MG63 (cell line): ENCODE data around the gene GPR161. TPM values are rescaled to one million over a fixed set of nuclear protein-coding genes. Genes with fewer than 3 reads are reported as not detected.

ENCODE experiments used
- DNase-seq: peaks from one replicate; pipeline ENCODE4 v3.0.0-alpha.2; 2020
- H3K27me3 ChIP-seq: fragments of 250-450 bp; sonication (Bioruptor Pico); 2 replicates; pipeline ENCODE4 v1.5.1; 2020; ENCODE audit warnings: mild to moderate bottlenecking, moderate library complexity
- H3K36me3 ChIP-seq: fragments of 250-450 bp; sonication (Bioruptor Pico); 2 replicates; pipeline ENCODE4 v1.5.1; 2020; ENCODE audit warnings: mild to moderate bottlenecking, moderate library complexity
- H3K4me3 ChIP-seq: fragments of 250-450 bp; sonication (Bioruptor Pico); 2 replicates; pipeline ENCODE4 v1.5.1; 2020; ENCODE audit warnings: mild to moderate bottlenecking, moderate library complexity
- H3K9me3 ChIP-seq: fragments of 250-450 bp; sonication (Bioruptor Pico); 2 replicates; pipeline ENCODE4 v1.5.1; 2020; ENCODE audit warnings: mild to moderate bottlenecking, moderate library complexity
- total RNA-seq: library from RNA; depleted of rRNA; stranded (reverse); fragments of >200 nt; shearing (Covaris generic); gene quantifications from 2 replicates; pipeline ENCODE4 v1.2.3, GENCODE V29; 2014; ENCODE audit warnings: low replicate concordance

The GPR161 gene
- total RNA-seq, 1 experiment from 2014 or later: 5.2 TPM

DNA sequence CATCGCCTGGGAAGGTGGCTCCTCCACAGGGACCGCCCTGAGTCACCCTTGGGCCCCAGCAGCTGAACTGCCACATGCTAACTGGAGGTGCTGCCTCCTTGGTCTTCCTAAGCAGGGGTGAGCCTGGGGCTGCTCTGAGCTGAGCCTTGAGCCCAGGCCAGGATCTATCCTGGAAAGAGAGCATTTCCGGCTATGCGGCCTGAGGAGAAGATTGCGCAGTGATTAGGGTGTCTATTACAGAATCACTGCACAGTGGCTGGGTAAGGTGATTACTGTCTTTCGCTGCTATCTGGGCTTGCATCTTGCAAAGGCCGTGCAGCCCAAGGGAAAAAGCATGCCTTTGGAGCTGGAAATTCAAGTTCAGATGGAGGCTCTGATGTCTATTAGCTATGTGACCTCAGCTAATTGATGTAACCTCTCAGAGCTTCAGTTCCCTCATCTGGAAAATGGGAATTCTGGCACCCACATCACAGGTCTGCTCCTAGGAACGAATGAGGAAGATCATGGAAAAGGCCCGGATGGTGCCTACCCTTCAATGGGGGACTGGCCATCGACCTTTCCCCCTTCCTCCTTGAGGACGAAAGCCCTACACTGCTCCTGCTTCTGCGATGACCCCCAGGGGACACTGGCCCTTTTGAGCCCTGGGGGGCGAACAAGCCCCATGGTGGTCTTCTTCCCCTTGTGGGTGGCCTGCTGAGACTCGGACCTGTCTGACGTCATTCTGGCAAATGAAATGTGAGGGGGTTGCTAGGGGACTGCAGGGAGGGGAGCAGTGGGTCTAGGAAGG, 38.0 kb downstream of the GPR161 start:
- Histone ChIP-seq H3K9me3 (no peaks in the 10 kb centered on the region), H3K36me3 (no peaks in the 10 kb centered on the region; the same call in 1 of the 2 replicates), H3K4me3 (no peak overlapping the region), H3K27me3 (no peaks in the 10 kb centered on the region)
- no peak for DNase-seq

DNA sequence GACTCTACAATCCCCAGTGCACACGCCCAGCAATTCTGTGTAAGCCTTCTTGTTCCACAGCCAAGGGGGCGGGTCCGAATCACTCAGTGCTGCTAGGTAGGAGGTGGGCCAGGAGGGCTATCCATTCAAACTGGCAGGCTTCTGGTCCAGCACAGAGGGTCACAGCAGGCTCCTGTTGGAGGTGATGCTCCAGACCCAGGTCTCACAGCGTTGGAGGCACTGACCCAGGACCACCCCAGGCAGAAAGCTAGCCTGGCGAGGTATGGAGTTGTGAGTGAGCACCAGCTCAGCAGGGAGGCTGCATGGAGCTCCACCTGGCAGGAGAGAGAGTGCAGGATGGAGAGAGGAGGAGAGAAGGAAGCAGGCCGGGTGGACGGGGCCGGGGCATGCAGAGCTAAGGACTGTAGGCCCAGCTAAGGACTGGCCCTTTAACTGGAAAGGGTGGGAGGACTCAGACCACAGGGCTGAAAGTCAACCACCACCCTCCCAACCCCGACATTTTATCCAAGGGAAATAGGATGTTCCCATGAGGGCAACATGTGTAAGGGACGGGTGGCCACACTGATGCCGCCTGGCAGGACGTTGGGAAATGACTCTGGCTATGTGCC, 38.7 kb downstream of the GPR161 start:
- Histone ChIP-seq H3K9me3 (no peaks in the 10 kb centered on the region), H3K4me3 (no peak overlapping the region), H3K36me3 (no peaks in the 10 kb centered on the region; the same call in 1 of the 2 replicates), H3K27me3 (no peaks in the 10 kb centered on the region)
- no peak for DNase-seq

DNA sequence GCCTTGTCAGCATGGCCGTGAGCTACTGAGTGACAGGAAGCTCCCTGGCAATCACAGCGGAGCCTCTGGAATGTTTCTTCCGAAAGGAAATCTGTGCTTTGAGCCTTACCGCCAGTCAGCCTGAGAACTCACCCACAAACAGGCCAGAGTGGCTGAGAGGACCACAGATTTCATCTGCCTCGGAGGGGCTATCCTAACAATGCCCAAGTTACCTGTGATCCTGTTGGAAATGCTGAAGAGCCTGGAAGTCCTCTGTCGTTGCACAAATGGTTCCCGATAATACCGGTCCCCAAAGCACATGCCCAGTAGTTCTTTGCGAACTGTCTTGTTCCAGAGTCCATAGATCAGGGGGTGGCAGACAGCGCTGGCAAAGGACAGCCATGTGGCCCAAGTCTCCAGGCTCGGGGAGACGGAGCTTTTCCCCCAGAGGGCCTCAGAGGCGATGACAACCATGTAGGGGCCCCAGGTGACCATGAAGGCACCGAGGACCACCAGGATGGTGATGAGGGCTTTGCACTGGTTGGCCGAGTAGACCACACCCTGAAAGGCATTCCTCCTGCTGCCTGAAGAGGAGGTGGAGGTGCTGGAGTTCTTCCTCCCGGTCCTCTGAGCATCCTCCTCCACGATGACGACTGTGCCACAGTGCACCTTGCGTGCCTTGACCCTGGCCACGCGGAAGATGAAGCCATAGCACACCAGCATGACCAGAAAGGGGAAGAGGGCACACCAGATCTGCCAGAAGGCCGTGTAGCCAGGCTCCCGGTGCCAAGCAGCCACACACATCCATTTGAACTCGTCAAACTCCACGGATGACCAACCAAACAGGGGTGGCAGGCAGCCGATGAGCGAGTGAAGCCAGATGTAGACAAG, 40.2 kb downstream of the GPR161 start:
- Histone ChIP-seq H3K36me3 (no peaks in the 10 kb centered on the region; the same call in 1 of the 2 replicates), H3K27me3 (no peaks in the 10 kb centered on the region), H3K9me3 (no peaks in the 10 kb centered on the region), H3K4me3 (no peak overlapping the region)
- no peak for DNase-seq

DNA sequence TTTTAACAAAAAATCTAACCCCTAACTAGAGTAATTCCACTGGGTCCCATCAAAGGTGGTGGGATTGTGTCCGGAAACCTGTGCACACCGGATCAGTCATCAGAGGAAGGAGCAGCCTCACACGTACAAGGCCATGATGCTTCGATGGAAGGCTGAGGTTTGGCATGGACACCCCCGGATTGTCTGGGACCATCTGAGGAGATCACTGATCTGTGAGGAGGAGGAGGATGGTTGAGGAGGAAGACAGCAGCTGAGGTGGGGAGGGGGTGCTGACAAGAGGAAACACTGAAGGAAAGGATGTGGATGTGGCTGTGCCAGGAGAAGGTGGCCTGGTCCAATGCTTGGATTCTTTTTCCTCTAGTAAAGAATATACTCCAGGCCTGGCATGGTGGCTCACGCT, 41.3 kb downstream of the GPR161 start:
- no peak for DNase-seq
- H3K36me3 ChIP-seq: no peaks in the 10 kb centered on the region; the same call in 1 of the 2 replicates

DNA sequence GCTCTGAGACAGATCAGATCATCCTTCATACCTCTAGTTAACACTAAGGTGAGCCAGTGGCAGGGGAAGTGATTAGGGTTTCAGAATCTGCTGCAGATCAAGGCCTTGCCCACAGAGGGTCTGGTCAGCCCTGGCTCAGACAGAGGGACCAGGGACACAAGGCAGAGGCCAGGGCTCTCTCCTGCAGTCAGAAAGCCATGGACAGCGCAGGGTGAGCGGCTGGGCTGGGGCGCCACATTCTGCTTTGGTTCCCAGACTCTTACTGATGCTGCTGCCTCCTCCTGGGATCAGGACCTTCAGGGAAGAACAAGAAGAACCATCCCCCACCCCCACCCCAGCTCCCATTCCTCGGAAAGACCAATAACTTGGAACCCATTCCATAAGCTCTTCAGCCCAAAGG, 43.1 kb downstream of the GPR161 start:
- no peaks in the 10 kb centered on the region; the same call in 1 of the 2 replicates for H3K36me3 ChIP-seq
- H3K9me3 ChIP-seq: no peaks in the 10 kb centered on the region
- DNase-seq: no peak
- no peak overlapping the region for H3K4me3 ChIP-seq
- no peaks in the 10 kb centered on the region for H3K27me3 ChIP-seq

More for the DNA sequence above, 41.3 kb downstream of the GPR161 start:
- Histone ChIP-seq H3K4me3 (no peak overlapping the region), H3K27me3 (no peaks in the 10 kb centered on the region), H3K9me3 (no peaks in the 10 kb centered on the region)

DNA sequence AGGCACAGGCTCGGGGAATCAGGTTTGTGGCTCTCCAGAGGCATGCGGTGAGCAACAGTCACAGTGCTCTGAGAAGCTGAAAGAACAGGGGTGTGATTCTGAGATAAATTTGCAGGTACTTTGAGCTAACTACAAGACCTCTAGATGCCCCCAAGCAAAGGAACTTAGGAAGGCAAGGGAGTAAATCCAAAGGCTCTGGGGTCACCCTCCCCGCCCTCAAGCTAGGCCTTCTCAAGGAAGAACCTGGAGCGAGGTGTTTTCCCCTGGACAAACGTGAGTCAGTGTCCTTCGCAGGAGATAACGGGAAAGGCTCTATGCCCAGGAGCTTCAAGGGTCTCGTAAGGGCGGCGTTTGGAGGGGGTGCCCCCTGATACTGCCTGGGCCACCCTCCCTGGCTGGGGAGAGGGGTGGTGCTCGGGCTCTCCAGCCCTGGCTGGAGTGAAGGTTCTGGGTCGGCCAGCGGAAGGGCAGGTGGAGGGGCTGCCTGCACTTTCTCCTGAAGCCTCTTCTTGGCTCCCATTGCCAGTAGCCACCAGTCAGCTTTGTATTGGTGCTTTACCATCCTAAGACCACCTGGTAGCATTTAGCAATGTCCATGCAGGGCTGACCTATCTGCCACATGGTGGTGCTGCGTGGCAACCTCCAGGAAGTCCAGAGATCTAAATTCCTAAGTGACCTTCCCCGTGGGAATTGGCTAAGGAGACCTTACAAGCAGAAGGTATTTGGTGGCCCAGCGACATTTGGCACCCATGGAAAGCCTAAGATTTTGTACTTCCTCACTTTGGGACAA, 44.0 kb downstream of the GPR161 start:
- no peaks in the 10 kb centered on the region for H3K9me3 ChIP-seq
- H3K4me3 ChIP-seq: no peak overlapping the region
- no peaks in the 10 kb centered on the region for H3K27me3 ChIP-seq
- H3K36me3 ChIP-seq: no peaks in the 10 kb centered on the region; the same call in 1 of the 2 replicates
- no peak for DNase-seq

DNA sequence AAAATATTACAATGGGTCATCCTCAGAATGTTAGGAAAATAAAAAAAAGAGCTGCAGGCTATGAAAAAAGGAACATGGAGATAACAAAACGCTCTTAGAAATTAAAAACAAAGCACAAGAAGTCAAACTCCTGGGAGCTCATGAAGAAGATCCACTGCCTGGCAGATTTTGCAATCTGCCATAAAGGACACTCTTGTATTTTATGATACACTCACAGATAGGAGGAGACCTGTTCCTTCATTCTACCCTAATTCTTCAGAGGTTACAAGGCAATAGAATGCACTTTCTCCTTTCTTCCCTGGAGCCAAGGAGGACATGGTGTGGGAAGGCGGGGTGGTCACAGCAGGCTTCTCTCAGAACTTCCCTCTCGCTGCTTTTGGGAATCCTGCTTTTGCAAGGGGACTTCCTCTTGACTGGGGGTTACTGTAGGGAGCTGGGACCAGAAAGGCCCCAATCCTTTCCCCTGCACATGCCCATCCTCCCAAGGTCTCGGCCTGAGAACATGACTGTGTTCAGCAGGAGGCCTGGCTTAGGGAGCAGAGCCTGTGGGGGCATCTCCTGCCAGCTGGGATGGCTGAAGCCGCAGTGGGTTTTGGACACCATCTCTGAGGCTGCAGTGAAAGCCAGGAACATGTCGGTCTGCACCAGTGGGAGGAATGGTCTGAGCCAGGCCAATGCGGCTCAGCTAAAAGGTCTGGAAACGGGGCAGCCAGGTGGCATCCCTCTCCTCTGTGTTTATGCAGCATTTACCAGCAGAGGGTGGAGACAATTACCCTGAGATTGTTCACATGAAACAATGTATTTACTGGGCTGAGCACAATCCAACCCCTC, 44.8 kb downstream of the GPR161 start:
- Histone ChIP-seq H3K9me3 (no peaks in the 10 kb centered on the region), H3K36me3 (no peaks in the 10 kb centered on the region; the same call in 1 of the 2 replicates), H3K4me3 (no peak overlapping the region), H3K27me3 (no peaks in the 10 kb centered on the region)
- no peak for DNase-seq

DNA sequence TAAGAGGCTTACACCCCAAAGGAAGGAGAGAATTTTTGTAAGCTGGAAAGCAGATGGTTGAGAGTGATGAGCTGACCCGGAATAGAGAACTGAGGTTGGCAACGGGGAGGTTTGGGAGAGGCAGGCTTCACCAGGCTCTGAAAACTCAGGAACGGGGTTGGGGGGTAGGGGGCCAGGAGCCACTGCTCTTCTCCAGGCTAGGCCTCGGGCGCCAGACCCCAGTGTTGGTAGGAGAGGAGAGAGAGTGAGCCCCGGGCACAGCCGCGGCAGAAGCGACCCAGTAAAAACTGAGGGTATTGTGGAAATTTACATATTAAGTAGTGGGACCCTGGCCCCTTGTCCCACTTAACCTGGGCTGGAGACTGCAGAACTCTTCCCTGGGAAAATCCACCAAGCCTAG, 45.7 kb downstream of the GPR161 start:
- H3K9me3 ChIP-seq: no peaks in the 10 kb centered on the region

DNA sequence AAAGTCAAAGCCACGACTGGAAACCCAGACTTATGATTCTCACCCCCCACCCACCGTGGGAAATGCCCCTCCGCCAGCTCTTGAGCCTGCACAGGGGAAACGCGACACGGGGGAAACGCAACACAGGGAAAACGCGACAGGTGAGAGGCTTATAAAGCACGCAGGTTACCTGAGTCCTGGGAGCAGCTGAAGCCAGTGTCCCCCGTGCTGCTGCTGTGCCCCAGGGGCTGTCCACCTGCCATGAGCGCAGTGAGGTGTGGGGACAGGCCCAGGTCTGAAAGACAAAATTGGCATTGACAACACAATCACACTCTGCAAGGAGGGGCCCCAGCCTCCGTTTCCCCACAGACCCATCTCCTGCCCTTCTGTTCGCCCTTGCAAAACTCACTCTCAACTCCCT, 46.3 kb downstream of the GPR161 start:
- Histone ChIP-seq H3K9me3 (no peaks in the 10 kb centered on the region), H3K27me3 (no peaks in the 10 kb centered on the region), H3K4me3 (no peak overlapping the region), H3K36me3 (no peaks in the 10 kb centered on the region)
- DNase-seq: no peak

More for the DNA sequence above, 45.7 kb downstream of the GPR161 start:
- no peak overlapping the region for H3K4me3 ChIP-seq
- H3K36me3 ChIP-seq: no peaks in the 10 kb centered on the region; the same call in 1 of the 2 replicates
- DNase-seq: no peak
- no peaks in the 10 kb centered on the region for H3K27me3 ChIP-seq

DNA sequence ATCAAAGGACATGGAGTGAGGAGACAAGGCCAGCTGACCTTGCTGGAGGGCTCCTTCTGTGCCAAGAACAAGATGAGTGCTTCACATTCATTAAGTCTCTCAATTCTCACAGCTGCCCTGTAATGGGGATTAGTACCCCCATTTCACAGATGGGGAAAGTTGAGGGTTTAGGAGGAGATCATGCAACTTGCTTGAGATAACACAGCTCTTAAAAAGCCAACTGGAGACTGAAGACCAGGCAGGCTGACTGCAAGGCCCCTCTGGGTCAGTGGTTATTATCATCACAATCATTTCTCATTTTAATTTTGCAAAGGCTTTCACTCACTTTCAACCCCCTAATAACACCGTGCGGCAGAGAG, 46.8 kb downstream of the GPR161 start:
- DNase-seq: no peak
- H3K36me3 ChIP-seq: no peaks in the 10 kb centered on the region
- no peaks in the 10 kb centered on the region for H3K9me3 ChIP-seq
- H3K4me3 ChIP-seq: no peak overlapping the region
- no peaks in the 10 kb centered on the region for H3K27me3 ChIP-seq

DNA sequence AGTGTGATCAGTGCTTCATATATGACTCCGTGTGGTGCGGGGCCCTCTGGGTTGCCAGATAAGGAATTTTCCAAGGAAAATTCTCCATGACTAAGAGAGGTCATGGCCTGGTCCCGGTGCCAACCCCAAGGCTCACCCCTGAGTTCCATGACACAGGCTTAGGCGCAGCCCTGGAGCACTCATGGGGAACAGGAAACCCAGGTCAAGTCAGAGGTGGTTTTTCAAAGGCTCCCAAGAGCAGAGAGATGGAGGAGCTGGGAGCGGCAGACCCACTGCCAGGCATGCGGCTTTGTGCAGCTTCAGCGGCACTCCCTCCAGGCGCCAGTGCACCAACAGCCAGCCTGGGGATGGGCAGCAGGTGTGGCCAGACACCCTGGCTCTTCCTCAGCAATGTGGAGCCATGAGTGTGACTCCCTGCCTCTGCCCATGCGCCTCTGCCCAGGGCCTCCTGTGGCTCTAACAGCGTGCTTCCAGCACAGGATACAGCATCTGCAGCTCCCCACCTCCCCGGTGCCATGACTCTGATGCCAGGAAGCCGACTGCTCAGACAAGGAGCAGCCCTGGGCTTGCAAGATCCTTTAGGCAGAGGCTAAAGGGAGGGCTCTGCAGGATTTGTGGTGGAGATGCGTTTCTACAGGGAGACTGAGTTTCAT, 47.3 kb downstream of the GPR161 start:
- H3K36me3 ChIP-seq: peaks cover 3% of the 10 kb centered on the region
- peak; percentile 51 for DNase-seq

DNA sequence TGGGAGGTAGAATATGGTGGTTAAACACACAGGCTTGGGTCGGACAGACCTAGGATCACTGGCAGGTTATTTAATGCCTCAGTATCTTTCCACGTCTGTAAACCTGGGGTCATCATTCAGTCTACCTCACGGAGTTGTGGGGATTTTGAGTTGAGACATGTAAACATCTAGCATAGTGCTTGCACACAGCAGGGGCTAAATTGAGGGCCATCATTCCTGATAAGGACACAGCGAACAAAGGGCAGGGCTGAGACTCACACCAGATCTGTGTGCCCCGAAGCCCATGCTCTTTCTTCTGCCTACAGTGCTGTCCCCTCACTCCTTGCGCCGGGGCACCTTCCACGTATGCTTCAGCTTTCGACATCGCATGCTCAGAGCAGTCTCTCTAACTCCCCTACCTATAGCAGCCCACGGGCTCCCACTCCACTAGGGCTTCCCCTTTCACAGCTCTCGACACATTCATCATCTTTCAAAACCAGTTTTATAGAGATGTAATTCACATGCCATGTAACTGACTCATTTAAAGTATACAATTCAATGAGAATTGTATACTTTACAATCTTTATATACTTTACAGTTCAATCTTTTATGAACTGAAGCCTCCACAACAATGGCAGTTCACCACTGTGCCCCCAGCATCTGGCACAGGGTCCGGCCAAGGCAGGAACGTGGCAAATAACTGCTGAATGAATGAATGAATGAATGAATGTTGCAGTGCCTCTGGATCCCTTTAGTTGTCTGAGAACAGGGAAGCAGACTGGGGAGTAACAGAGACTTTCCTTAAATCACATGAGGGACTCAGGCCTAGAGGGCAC, 48.0 kb downstream of the GPR161 start:
- Histone ChIP-seq H3K27me3 (no peaks in the 10 kb centered on the region), H3K36me3 (peaks cover 10% of the 10 kb centered on the region), H3K9me3 (no peaks in the 10 kb centered on the region), H3K4me3 (no peak overlapping the region)
- DNase-seq: no peak

More for the DNA sequence above, 47.3 kb downstream of the GPR161 start:
- no peaks in the 10 kb centered on the region for H3K27me3 ChIP-seq
- H3K4me3 ChIP-seq: no peak overlapping the region
- H3K9me3 ChIP-seq: no peaks in the 10 kb centered on the region

DNA sequence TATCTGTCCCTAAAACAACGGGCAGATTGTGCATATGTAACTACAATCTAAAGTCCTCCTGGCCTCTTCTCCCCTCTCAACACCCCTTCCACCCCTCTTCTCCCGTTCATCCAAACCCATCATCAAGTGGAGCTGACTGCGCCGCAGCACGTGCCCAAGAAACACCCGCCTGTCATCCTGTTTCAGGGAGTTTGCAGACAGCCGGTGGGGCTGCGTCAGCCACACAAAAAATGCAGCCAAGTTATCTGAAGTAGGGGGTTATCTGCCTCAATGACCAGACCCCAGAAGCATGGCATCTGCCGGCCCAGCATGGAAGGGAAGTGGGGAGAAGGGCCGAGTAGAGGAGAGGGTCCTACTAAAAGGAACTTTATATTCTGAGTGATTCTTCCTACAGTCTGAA, 49.0 kb downstream of the GPR161 start:
- Histone ChIP-seq H3K9me3 (no peaks in the 10 kb centered on the region), H3K36me3 (peaks cover 14% of the 10 kb centered on the region)
- DNase-seq: no peak

DNA sequence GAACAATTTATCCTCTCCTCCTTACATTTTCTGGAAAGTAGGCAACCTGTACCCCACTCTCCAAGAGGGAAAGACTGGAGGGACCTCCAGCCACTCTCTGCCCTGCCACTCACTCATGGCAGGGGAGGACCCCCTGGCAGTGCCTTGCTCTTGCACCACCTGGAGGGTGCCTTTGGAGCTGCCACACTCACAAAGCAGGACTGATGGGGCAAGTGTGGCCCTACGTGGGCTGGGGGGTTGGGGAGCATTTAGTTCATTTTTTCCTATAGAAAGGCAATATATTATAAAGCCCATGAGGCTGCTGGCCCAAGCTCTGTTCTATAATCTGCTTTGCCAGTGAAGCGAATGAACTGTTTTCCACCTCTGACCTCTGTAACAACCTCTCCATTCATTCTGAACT, 50.3 kb downstream of the GPR161 start:
- peaks cover 14% of the 10 kb centered on the region for H3K36me3 ChIP-seq
- no peaks in the 10 kb centered on the region for H3K9me3 ChIP-seq
- no peak for DNase-seq
- H3K27me3 ChIP-seq: no peaks in the 10 kb centered on the region
- no peak overlapping the region for H3K4me3 ChIP-seq

More for the DNA sequence above, 49.0 kb downstream of the GPR161 start:
- Histone ChIP-seq H3K4me3 (no peak overlapping the region), H3K27me3 (no peaks in the 10 kb centered on the region)
